ENCODE data around the gene EGFLAM.

EGFLAM gene

DNA sequence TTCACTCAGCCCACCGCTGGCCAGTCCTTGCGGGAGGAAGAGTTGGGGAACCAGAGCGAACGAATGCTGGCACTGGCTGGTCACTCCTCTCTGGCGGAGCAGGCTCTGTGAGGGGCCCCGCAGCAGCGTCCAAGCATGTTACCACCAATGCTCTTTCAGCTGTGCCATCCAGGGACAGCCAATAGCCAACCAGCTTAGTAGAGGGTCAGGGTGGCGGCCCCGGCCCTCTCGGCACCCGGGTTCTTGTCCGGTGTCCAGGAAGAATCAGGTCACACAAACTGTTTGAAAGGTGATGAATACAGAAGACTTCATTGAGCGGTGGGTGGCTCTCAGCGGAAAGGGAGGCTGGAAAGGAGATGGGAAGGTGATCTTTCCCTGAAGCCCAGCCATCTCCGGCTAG, 135.3 kb downstream of the EGFLAM start:
- DNase-seq: no peak
- CTCF ChIA-PET: no interaction called here
- H3K27me3 ChIP-seq (replicated peaks in 2 of 5; ENCODE audit: control insufficient read depth in 4 of 5, insufficient read depth in 5 of 5, low read length in 4 of 5): peaks cover 0 to 40% (median 5%) of the 10 kb centered on the region in 5 experiments
- POLR2A ChIA-PET: interaction anchor here (0.6 kb wide), 1 partner anchor 1655 kb away, joined by 3 read pairs; no protein-coding TSS in a partner anchor
- WGBS (ENCODE audit: insufficient coverage): 99% methylated on average over 15 of the region's 15 CpGs
- H3K9me3 ChIP-seq (ENCODE audit: control extremely low read depth in 1 of 5, control insufficient read depth in 4 of 5, insufficient read depth in 2 of 5, low read depth in 1 of 5, low read length in 4 of 5): no peaks in the 10 kb centered on the region
- H3K36me3 ChIP-seq (ENCODE audit: control insufficient read depth in 4 of 4, insufficient read depth in 4 of 4, low read length in 3 of 4): no peaks in the 10 kb centered on the region
- no peaks in the 10 kb centered on the region for H3K4me1 ChIP-seq (ENCODE audit: control extremely low read depth in 1 of 4, control insufficient read depth in 4 of 4, insufficient read depth in 4 of 4, low read length in 3 of 4)
- H3K4me3 ChIP-seq (ENCODE audit: control insufficient read depth in 1 of 7, extremely low read depth in 1 of 7, insufficient read depth in 4 of 7, low read depth in 2 of 7, low read length in 6 of 7): no peak overlapping the region
- H3K27ac ChIP-seq (ENCODE audit: insufficient read depth in 1 of 2, low read depth in 1 of 2, low read length in 2 of 2, poor library complexity in 1 of 2, severe bottlenecking in 2 of 2): no peak overlapping the region

DNA sequence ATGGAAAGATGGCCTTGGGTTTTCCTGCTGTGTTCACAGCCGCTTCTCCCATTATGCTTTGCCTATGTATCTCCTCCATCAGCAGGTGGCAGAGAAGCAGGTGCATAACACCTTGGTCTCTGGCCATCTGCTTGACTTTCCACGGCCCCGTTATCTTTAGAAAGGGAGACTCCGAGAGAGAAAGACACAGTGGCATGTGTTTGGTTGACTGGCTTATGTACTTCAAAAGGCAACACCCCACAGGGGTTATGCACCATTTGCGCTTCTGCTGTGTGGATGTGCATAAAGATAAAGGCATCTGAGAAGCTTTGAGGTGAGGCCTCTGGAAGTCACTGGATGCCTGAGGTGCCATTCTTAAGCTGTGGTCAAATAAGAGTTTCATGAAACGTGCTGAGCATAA, 138.4 kb downstream of the EGFLAM start:
- WGBS (ENCODE audit: insufficient coverage): 35% methylated on average over 4 of the region's 6 CpGs
- Histone ChIP-seq H3K4me3 (ENCODE audit: control insufficient read depth in 1 of 7, extremely low read depth in 1 of 7, insufficient read depth in 4 of 7, low read depth in 2 of 7, low read length in 6 of 7) (no peak overlapping the region), H3K27ac (ENCODE audit: insufficient read depth in 1 of 2, low read depth in 1 of 2, low read length in 2 of 2, poor library complexity in 1 of 2, severe bottlenecking in 2 of 2) (no peak overlapping the region), H3K9me3 (ENCODE audit: control extremely low read depth in 1 of 5, control insufficient read depth in 4 of 5, insufficient read depth in 2 of 5, low read depth in 1 of 5, low read length in 4 of 5) (no peaks in the 10 kb centered on the region), H3K4me1 (ENCODE audit: control extremely low read depth in 1 of 4, control insufficient read depth in 4 of 4, insufficient read depth in 4 of 4, low read length in 3 of 4) (no peaks in the 10 kb centered on the region), H3K36me3 (ENCODE audit: control insufficient read depth in 4 of 4, insufficient read depth in 4 of 4, low read length in 3 of 4) (no peaks in the 10 kb centered on the region), H3K27me3 (replicated peaks in 2 of 5; ENCODE audit: control insufficient read depth in 4 of 5, insufficient read depth in 5 of 5, low read length in 4 of 5) (peaks cover 0 to 61% (median 7%) of the 10 kb centered on the region in 5 experiments)
- ChIA-PET POLR2A (no interaction called here), CTCF (no interaction called here)
- DNase-seq: no peak

DNA sequence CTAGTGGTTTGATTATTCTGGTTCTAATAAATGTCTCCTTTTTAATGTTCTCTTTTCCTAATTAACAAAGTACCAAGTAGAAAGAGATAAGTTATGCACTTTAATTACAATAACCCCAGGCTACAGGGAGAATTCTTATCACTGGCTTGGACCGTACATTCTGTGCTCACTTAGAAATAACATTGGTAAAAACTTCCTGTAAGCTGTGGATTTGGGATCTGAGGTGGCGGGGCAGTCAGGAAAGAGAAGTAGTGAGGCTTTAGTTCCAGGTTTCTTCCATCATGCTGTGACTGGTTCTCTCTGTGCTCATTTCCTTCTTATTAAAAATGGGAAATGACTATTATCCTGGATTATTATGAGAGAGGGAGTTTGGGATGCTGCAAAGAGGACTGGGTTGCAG, 142.0 kb downstream of the EGFLAM start:
- no peak for DNase-seq
- 40% methylated on average over 1 of the region's 2 CpGs for WGBS (ENCODE audit: insufficient coverage)
- ChIA-PET CTCF (no interaction called here), POLR2A (no interaction called here)
- Histone ChIP-seq H3K9me3 (ENCODE audit: control extremely low read depth in 1 of 5, control insufficient read depth in 4 of 5, insufficient read depth in 2 of 5, low read depth in 1 of 5, low read length in 4 of 5) (no peaks in the 10 kb centered on the region), H3K27me3 (replicated peaks in 2 of 5; ENCODE audit: control insufficient read depth in 4 of 5, insufficient read depth in 5 of 5, low read length in 4 of 5) (peaks cover 6 to 81% (median 8%) of the 10 kb centered on the region in 5 experiments), H3K4me3 (ENCODE audit: control insufficient read depth in 1 of 7, extremely low read depth in 1 of 7, insufficient read depth in 4 of 7, low read depth in 2 of 7, low read length in 6 of 7) (no peak overlapping the region), H3K27ac (ENCODE audit: insufficient read depth in 1 of 2, low read depth in 1 of 2, low read length in 2 of 2, poor library complexity in 1 of 2, severe bottlenecking in 2 of 2) (no peak overlapping the region), H3K4me1 (ENCODE audit: control extremely low read depth in 1 of 4, control insufficient read depth in 4 of 4, insufficient read depth in 4 of 4, low read length in 3 of 4) (no peaks in the 10 kb centered on the region), H3K36me3 (ENCODE audit: control insufficient read depth in 4 of 4, insufficient read depth in 4 of 4, low read length in 3 of 4) (no peaks in the 10 kb centered on the region)

DNA sequence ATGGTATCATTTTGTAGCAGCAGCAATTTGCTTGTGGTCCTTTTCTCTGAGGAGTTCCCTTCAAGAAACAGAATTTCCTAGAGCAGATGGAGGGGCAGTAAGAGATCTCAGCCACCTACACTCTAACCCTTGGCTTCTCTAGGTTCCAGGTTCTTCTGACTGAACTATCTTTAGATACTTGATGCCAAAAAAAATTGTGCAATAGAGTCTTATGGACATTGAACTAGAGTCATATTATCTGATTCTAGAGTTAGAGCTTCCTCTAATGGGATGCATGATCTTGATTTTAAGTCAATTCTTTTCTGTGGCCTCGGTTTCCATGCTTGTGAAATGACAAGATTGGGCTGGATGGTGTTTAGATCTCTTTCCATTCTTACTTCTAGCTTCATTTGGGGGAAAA, 142.8 kb downstream of the EGFLAM start:
- no peak overlapping the region for H3K4me3 ChIP-seq (ENCODE audit: control insufficient read depth in 1 of 7, extremely low read depth in 1 of 7, insufficient read depth in 4 of 7, low read depth in 2 of 7, low read length in 6 of 7)
- H3K9me3 ChIP-seq (ENCODE audit: control extremely low read depth in 1 of 5, control insufficient read depth in 4 of 5, insufficient read depth in 2 of 5, low read depth in 1 of 5, low read length in 4 of 5): no peaks in the 10 kb centered on the region
- no peaks in the 10 kb centered on the region for H3K36me3 ChIP-seq (ENCODE audit: control insufficient read depth in 4 of 4, insufficient read depth in 4 of 4, low read length in 3 of 4)
- peaks cover 6 to 80% (median 8%) of the 10 kb centered on the region in 5 experiments for H3K27me3 ChIP-seq (replicated peaks in 2 of 5; ENCODE audit: control insufficient read depth in 4 of 5, insufficient read depth in 5 of 5, low read length in 4 of 5)
- H3K27ac ChIP-seq (ENCODE audit: insufficient read depth in 1 of 2, low read depth in 1 of 2, low read length in 2 of 2, poor library complexity in 1 of 2, severe bottlenecking in 2 of 2): no peak overlapping the region
- no CpG with 5 or more reads among the region's 1 CpG for WGBS (ENCODE audit: insufficient coverage)
- DNase-seq: no peak
- no peaks in the 10 kb centered on the region for H3K4me1 ChIP-seq (ENCODE audit: control extremely low read depth in 1 of 4, control insufficient read depth in 4 of 4, insufficient read depth in 4 of 4, low read length in 3 of 4)
- ChIA-PET POLR2A (no interaction called here), CTCF (interaction anchor here (1.2 kb wide), 1 partner anchor 36 kb away, joined by 3 read pairs; no protein-coding TSS in a partner anchor)

DNA sequence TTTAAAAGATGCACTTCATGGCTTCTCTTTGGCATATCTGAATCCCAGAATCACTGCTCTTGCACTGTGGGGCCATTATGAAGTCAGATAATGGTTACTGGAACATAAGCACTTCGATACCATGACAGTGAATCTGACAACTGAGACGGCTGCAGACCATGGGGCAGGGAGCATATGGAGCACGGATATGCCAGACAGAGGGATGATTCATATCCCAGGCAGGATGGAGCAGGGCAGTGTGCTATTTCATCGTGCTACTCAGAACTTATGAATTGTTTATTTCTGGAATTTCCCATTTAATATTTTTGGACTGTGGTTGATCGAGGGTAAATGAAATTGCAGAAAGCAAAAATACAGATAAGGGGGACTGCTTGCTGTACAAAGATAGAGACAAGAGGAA, 145.0 kb downstream of the EGFLAM start:
- Histone ChIP-seq H3K4me1 (ENCODE audit: control extremely low read depth in 1 of 4, control insufficient read depth in 4 of 4, insufficient read depth in 4 of 4, low read length in 3 of 4) (no peaks in the 10 kb centered on the region), H3K27ac (ENCODE audit: insufficient read depth in 1 of 2, low read depth in 1 of 2, low read length in 2 of 2, poor library complexity in 1 of 2, severe bottlenecking in 2 of 2) (no peak overlapping the region), H3K27me3 (replicated peaks in 2 of 5; ENCODE audit: control insufficient read depth in 4 of 5, insufficient read depth in 5 of 5, low read length in 4 of 5) (peaks cover 2 to 76% (median 8%) of the 10 kb centered on the region in 5 experiments), H3K9me3 (ENCODE audit: control extremely low read depth in 1 of 5, control insufficient read depth in 4 of 5, insufficient read depth in 2 of 5, low read depth in 1 of 5, low read length in 4 of 5) (no peaks in the 10 kb centered on the region), H3K36me3 (ENCODE audit: control insufficient read depth in 4 of 4, insufficient read depth in 4 of 4, low read length in 3 of 4) (no peaks in the 10 kb centered on the region), H3K4me3 (ENCODE audit: control insufficient read depth in 1 of 7, extremely low read depth in 1 of 7, insufficient read depth in 4 of 7, low read depth in 2 of 7, low read length in 6 of 7) (no peak overlapping the region)
- ChIA-PET CTCF (no interaction called here), POLR2A (no interaction called here)
- no peak for DNase-seq
- 78% methylated on average over 4 of the region's 5 CpGs for WGBS (ENCODE audit: insufficient coverage)

DNA sequence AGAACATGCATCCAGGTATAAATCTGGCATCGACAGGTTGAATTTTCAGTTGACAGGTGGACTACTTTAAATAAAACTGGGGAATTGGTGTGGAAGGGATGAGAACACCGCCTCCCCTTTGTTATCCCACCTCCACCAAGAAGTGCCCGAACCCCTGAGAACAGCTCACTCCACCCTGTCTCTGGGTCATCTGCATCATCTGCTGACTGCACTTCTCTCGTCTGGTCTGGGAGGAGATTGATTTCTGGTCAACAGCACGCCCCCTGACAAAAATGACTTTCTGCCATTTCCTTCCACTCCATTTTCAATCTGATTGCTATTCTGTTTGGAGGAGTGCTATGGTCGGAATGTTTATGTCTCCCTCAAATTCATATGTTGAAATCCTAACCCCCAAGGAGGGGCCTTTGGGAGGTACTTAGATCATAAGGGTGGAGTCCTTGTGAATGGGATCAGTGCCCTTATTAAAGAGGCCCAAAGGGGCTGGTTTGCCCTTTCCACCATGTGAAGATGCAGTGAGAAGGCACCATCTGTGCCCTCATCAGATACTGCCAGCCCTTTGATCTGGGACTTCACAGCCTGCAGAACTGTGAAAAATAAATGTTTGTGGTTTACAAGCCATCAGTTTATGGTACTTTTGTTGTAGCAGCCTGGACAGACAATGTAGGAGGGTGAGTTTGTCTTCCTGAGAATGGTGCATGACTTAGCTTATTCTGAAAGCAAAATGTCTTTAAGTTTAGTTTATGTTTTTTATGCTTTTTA, 145.7 kb downstream of the EGFLAM start:
- CTCF ChIA-PET: interaction anchor here (0.5 kb wide), 1 partner anchor 1115 kb away, joined by 3 read pairs; no protein-coding TSS in a partner anchor
- DNase-seq: no peak
- POLR2A ChIA-PET: no interaction called here
- H3K27me3 ChIP-seq (replicated peaks in 2 of 5; ENCODE audit: control insufficient read depth in 4 of 5, insufficient read depth in 5 of 5, low read length in 4 of 5): peaks cover 2 to 75% (median 8%) of the 10 kb centered on the region in 5 experiments
- 100% methylated on average over 1 of the region's 6 CpGs for WGBS (ENCODE audit: insufficient coverage)
- H3K9me3 ChIP-seq (ENCODE audit: control extremely low read depth in 1 of 5, control insufficient read depth in 4 of 5, insufficient read depth in 2 of 5, low read depth in 1 of 5, low read length in 4 of 5): no peaks in the 10 kb centered on the region
- no peaks in the 10 kb centered on the region for H3K36me3 ChIP-seq (ENCODE audit: control insufficient read depth in 4 of 4, insufficient read depth in 4 of 4, low read length in 3 of 4)
- no peak overlapping the region for H3K27ac ChIP-seq (ENCODE audit: insufficient read depth in 1 of 2, low read depth in 1 of 2, low read length in 2 of 2, poor library complexity in 1 of 2, severe bottlenecking in 2 of 2)
- H3K4me3 ChIP-seq (ENCODE audit: control insufficient read depth in 1 of 7, extremely low read depth in 1 of 7, insufficient read depth in 4 of 7, low read depth in 2 of 7, low read length in 6 of 7): no peak overlapping the region
- H3K4me1 ChIP-seq (ENCODE audit: control extremely low read depth in 1 of 4, control insufficient read depth in 4 of 4, insufficient read depth in 4 of 4, low read length in 3 of 4): no peaks in the 10 kb centered on the region

DNA sequence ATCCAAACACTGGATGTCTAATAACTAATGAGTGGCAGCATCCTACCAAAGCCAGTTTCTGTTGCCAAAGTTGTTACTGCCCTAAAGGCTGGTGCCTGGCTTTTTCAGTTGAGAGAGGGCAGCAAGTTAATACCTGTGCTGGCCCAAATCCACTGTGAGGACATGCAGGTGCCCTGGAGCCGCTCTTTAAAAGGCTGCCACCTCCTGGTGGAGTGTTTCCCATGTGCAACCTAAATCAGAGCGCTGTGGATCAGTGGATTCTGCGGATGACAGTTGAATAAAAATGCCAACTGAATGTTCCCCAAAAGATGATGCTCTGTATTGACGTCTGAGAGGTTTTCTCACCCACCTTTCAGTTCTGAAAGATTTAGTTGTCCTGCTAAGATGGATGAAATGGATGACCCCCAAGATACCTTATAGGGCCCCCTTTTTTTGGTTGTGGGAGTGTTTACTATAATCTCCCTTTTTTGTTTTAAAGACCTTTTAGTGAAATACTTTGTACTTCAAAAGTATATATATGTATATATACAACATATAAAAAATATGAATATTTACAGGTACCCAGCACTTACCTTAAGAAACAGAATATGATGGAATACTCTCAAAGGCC, 146.4 kb downstream of the EGFLAM start:
- CTCF ChIA-PET: interaction anchor here (1.5 to 3.2 kb wide), 2 partner anchors 16 to 196 kb away, joined by 6 to 12 read pairs; no protein-coding TSS in a partner anchor
- 26% methylated on average over 3 of the region's 4 CpGs for WGBS (ENCODE audit: insufficient coverage)
- Histone ChIP-seq H3K27ac (ENCODE audit: insufficient read depth in 1 of 2, low read depth in 1 of 2, low read length in 2 of 2, poor library complexity in 1 of 2, severe bottlenecking in 2 of 2) (no peak overlapping the region), H3K4me3 (ENCODE audit: control insufficient read depth in 1 of 7, extremely low read depth in 1 of 7, insufficient read depth in 4 of 7, low read depth in 2 of 7, low read length in 6 of 7) (no peak overlapping the region), H3K27me3 (replicated peaks in 2 of 5; ENCODE audit: control insufficient read depth in 4 of 5, insufficient read depth in 5 of 5, low read length in 4 of 5) (peaks cover 1 to 72% (median 8%) of the 10 kb centered on the region in 5 experiments), H3K36me3 (ENCODE audit: control insufficient read depth in 4 of 4, insufficient read depth in 4 of 4, low read length in 3 of 4) (no peaks in the 10 kb centered on the region), H3K9me3 (ENCODE audit: control extremely low read depth in 1 of 5, control insufficient read depth in 4 of 5, insufficient read depth in 2 of 5, low read depth in 1 of 5, low read length in 4 of 5) (no peaks in the 10 kb centered on the region), H3K4me1 (ENCODE audit: control extremely low read depth in 1 of 4, control insufficient read depth in 4 of 4, insufficient read depth in 4 of 4, low read length in 3 of 4) (no peaks in the 10 kb centered on the region)
- POLR2A ChIA-PET: no interaction called here
- DNase-seq: peak; percentile 7 to 19 (median 15)
